Activated gamma-delta T cell treated with anti-CD3 and anti-CD28 coated beads, Interleukin-2, amount 50 U/mL, for 16 hours (primary cell): Measurements from ENCODE around the gene MLF2.
A peak's percentile ranks its signal among the peaks of the same experiment; 100 is the strongest.

Experiments
- DNase-seq: peaks from one replicate; pipeline ENCODE4 v3.0.0-alpha.2; 2020; ENCODE audit warnings: low read depth

The MLF2 gene

GRCh38 chr12:6752921-6753771 lies at the start of gene MLF2:
Gene MLF2, minus strand, starts transcription at chr12:6753141. Its CDS starts 807 bp downstream, at chr12:6752334.
- peak; percentile 96 for DNase-seq

DNA sequence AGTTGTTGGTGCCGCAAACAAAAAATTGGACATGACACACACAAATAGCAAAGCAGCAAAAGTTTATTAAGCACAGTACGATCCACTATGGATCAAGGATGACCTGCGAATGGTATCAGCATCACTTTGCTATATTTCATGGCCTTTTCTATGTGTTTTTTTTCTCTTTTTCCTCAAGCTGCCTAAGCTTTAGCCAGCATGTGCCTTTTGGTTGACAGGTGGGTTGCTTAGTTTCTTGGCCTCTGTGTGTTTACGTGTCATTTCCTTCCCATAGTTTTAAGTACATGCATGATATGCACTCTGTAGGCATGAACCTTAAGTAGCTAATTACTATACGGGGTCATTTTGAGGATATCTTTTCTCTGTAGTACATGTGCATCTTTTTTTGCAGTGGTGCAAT lies 46.2 kb upstream of the MLF2 start:
- DNase-seq, result no peak

GRCh38 chr12:6796576-6796975 lies 43.6 kb upstream of the MLF2 start:
- DNase-seq, result no peak

GRCh38 chr12:6795088-6795487 lies 42.1 kb upstream of the MLF2 start:
- DNase-seq, result no peak

GRCh38 chr12:6792522-6793201 lies 39.7 kb upstream of the MLF2 start:
- DNase-seq, result no peak

GRCh38 chr12:6791931-6792520 lies 39.1 kb upstream of the MLF2 start:
- no peak for DNase-seq

GRCh38 chr12:6790496-6791150 lies 37.7 kb upstream of the MLF2 start:
- DNase-seq, result no peak

- no peak for DNase-seq
These were observed 36.3 kb upstream of the MLF2 start, which contains the start of gene CD4 for GRCh38 chr12:6788972-6789924. Gene CD4, plus strand, starts transcription at chr12:6789528. Its CDS starts 10,611 bp downstream, at chr12:6800139.

DNA sequence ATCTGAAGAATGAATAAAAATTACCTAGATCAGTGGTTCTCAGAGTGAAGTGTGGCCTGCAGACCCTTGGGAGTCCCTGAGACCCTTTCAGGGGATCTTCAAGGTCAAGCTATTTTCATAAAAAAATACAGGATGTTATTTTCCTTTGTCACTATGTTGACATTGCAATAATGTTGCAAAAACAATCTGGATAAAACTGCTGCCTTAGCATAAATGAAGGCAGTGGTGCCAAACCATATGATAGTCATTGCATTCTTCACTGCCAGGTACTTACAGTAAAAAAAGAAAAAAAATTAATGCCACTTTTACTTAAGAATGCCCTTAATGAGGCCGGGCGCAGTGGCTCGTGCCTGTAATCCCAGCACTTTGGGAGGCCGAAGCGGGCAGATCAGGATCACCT lies 34.4 kb upstream of the MLF2 start:
- DNase-seq, result no peak

GRCh38 chr12:6786416-6787094 lies 33.6 kb upstream of the MLF2 start:
- DNase-seq, result no peak

- no peak for DNase-seq
These were observed 31.8 kb upstream of the MLF2 start for GRCh38 chr12:6784761-6785160.

DNA sequence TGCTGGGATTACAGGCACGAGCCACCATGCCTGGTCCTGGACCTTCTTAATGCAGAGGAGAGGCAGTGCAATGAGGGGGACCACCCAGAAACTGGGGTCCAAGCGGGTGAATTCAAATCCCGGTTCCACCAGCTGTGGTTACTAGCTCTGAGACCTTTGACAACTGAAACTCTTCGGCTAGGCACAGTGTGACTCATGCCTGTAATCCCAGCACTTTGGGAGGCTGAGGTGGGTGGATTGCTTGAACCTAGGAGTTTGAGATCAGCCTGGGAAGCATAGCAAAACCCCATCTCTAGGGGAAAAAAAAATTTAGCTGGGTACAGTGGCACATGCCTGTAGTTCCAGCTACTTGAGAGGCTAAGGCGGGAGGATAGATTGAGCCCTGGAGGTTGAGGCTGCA lies 31.4 kb upstream of the MLF2 start:
- DNase-seq, result no peak

DNA sequence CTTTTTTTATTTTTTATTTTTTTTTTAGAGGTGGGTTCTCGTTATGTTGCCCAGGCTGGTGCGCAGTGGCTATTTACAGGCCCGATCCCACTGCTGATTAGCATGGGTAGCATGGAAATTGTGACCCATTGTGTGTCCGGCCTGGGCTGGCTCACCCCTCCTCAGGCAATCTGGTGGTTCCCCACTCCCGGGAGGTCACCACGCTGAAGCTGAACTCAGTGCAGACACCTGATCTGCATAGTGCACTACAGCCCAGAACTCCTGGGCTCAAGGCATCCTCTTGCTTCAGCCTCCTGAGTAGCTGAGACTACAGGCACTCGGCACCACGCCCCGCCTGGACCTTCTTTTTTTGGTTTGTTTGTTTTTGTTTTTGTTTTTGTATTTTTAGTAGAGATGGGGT lies 30.9 kb upstream of the MLF2 start:
- DNase-seq, result no peak

DNA sequence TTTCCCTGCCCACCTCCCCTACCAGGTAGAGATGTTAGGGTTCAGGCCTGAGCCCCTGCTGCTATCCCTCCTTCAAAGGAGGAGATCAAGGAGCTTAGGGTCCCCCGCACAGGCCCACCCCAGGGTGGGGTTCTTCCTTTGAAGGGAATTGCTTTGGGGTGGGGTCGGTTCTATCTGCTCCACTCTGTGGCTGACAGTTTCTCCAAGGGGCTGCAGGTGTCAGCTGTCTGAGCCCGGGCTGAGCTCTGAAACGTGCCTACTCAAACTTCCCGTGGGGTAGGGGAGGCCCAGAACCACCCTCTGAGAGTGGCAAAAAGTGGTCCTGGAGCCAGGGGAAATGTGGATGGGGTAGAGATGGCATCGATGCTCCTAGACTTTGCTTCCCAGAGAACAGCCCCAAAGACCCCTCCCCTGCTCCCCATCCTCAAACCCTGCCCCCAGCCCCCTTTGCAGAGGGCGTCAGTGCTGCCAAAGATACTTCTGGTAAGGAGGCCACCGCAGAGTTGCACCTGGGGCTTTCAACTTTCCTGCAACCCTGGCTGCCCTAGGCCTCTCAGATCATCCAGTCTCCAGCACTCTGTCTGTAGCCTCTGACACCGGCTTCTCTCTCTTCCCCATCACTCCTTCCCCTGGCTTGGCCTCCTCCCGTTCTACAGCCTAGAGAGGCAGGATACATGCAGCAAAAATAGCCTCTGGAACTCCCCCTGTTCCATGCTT lies 30.1 kb upstream of the MLF2 start:
- no peak for DNase-seq

DNA sequence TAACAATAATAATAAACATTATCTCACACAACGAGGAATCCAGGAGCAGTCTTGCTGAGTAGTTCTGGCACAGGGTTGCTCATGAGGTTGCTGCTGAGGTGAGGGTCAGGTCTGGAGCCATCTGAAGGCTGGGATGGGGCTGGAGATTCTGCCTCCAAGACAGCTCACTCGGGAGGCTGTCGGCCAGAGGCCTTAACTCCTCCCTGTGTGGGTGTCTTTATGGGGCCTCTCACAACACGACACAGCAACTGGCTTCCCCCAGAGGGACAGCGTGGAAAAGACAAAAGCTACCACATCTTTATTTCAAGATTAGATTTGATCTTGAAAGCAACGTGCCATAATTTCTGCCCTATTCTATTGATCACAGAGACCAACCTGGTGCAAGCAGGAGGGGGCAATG lies 29.2 kb upstream of the MLF2 start:
- no peak for DNase-seq

- DNase-seq, result no peak
These were observed 27.6 kb upstream of the MLF2 start for GRCh38 chr12:6780573-6780972.

- DNase-seq, result no peak
These were observed 26.9 kb upstream of the MLF2 start for GRCh38 chr12:6779708-6780432.

DNA sequence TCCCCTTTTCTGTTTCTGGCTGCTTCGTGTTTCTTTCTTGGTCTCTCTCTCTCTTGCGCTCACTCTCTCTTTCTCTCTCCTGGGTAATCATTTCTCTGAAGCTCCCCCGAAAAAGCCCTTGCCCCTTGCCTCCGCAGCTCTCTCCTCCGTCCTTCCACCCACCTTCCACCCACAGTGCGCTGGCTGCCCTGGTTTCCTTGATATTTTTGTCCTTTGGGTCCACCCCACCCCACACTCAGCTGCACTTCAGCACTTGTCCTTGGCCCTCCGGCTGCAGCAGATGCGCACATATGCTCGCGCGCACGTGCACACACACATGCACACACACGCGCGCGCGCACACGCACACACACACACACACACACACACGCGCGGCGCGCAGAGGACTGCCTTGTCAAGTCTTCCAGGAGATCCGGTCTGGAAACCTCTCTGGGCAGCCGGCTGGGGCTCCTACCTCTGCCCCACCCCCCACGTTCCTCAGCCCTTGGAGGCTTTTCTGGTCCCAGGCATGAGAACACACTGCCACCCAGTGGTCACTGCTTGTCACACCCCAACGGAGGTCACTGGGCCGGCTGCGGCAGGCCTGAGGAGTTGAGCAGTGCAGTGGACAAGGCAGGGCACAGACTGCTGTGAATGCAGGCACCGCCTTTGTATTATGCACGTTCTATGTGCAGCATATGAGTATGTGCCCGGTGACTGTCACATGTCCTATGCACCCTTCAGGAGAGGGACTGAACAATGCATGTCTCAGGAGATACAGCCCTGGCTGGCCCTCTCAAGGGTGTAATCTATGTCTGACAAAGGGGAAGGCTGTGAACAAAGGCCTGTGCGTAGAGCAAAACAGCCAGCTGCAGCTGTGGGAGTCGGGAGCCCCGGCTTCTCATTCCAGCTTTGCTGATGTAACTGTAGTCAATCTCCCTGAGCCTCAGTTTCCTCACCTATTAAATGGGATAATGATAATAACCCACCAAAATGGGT lies 25.9 kb upstream of the MLF2 start:
- DNase-seq, result peak; percentile 85
